ENCODE measurements around the gene C5.

DNA sequence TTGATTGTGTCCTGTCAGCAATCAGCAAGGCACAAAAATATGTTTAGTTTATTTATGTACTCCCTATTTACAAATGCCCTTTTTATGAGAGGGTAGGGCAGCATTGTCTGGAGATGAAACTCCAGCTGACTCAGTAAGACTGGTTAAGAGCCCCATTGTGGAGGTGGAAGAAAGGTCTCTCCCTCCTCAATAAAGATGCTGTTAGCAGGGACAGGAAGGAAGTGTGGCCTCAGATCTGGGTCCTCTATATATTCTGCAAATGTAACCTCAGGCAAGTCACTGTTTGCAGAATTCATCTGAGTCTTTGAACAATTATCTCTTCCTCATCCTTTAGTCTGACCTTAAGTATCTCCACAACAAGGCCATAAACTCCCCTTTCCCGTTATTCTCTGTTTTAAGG is 75.2 kb downstream of the C5 start:
- TF ChIP-seq, protein P1, sequence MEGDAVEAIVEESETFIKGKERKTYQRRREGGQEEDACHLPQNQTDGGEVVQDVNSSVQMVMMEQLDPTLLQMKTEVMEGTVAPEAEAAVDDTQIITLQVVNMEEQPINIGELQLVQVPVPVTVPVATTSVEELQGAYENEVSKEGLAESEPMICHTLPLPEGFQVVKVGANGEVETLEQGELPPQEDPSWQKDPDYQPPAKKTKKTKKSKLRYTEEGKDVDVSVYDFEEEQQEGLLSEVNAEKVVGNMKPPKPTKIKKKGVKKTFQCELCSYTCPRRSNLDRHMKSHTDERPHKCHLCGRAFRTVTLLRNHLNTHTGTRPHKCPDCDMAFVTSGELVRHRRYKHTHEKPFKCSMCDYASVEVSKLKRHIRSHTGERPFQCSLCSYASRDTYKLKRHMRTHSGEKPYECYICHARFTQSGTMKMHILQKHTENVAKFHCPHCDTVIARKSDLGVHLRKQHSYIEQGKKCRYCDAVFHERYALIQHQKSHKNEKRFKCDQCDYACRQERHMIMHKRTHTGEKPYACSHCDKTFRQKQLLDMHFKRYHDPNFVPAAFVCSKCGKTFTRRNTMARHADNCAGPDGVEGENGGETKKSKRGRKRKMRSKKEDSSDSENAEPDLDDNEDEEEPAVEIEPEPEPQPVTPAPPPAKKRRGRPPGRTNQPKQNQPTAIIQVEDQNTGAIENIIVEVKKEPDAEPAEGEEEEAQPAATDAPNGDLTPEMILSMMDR (conservative IDR thresholded peaks at IDR 0.05; ENCODE audit: low read length), result no peak
- no peak for TF ChIP-seq EZH2phosphoT487 (IDR thresholded peaks at IDR 0.05; ENCODE audit: borderline replicate concordance, low read depth, low read length)
